Prostate gland (tissue), 2 donors: Measurements from ENCODE around the gene HIGD1A. TPM values are rescaled to one million over a fixed set of nuclear protein-coding genes. Genes with fewer than 3 reads are reported as not detected.
A peak's percentile ranks its signal among the peaks of the same experiment; 100 is the strongest.

ENCODE experiments used
- DNase-seq: peaks from one replicate; pipeline ENCODE4 v3.0.0-alpha.2; 2019; ENCODE audit warnings: low spot score
- H3K27ac ChIP-seq, 2 donors: fragments of 200-600 bp; sonication (generic); 2 replicates each; pipeline ENCODE4 v1.5.1; 2017 to 2019
- H3K27me3 ChIP-seq: fragments of 200-600 bp; sonication (generic); replicated peaks from 2 replicates; pipeline ENCODE4 v1.5.1; 2019; ENCODE audit not compliant: insufficient read depth
- H3K36me3 ChIP-seq, 2 donors: fragments of 200-600 bp; sonication (generic); 1 replicate in 1 of 2; 2 replicates in 1 of 2; pipeline versions ENCODE4 v1.5.1 to v1.8.1; 2017 to 2019
- H3K4me1 ChIP-seq: fragments of 200-600 bp; sonication (generic); replicated peaks from 2 replicates; pipeline ENCODE4 v1.5.1; 2019
- H3K4me3 ChIP-seq, 2 donors: fragments of 200-600 bp; sonication (generic); 2 replicates each; pipeline ENCODE4 v1.5.1; 2017 to 2019
- H3K9me3 ChIP-seq: fragments of 200-600 bp; sonication (generic); 2 replicates; pipeline ENCODE4 v1.5.1; 2017
- CTCF ChIP-seq, 4 experiments: fragments of 200-600 bp in 2 of 4; fragments of 450-650 bp in 2 of 4; sonication (generic) in 2 of 4; IDR thresholded peaks; 1 replicate in 3 of 4; 2 replicates in 1 of 4; pipeline ENCODE4 v1.5.1; 2016 to 2019; ENCODE audit warnings: antibody characterized with exemption in 4 of 4, mild to moderate bottlenecking in 2 of 4, moderate library complexity in 2 of 4
- POLR2A ChIP-seq: fragments of 450-650 bp; IDR thresholded peaks from one replicate; pipeline ENCODE4 v1.6.1; 2016; ENCODE audit warnings: antibody characterized with exemption, mild to moderate bottlenecking
- POLR2AphosphoS5 ChIP-seq: sonication (generic); formaldehyde crosslinking; IDR thresholded peaks from one replicate; pipeline ENCODE4 v1.6.1; 2017; ENCODE audit warnings: antibody characterized with exemption
- WGBS: methylation state at CpG from one replicate; pipeline ENCODE4 v1.1.5; 2018; 5-methylcytosine and 5-hydroxymethylcytosine counted together
- intact Hi-C: fragments of 100-400 bp; cut with DNase I; formaldehyde crosslinking; loops from one replicate; pipeline ENCODE4 v1.14.2; 2022
- total RNA-seq, 2 donors: library from RNA; depleted of rRNA; stranded (reverse); fragments of >200 nt; gene quantifications; one replicate each; pipeline ENCODE4 v1.1.0, GENCODE V29; 2016

Gene HIGD1A
- total RNA-seq, 2 donors from 2014 or later = 91.0 to 135 TPM

GRCh38 chr3:42745776-42746454, 58.4 kb downstream of the HIGD1A start:
- no peak for DNase-seq
- no peaks in the 10 kb centered on the region for H3K9me3 ChIP-seq
- peaks cover 14% of the 10 kb centered on the region for H3K4me1 ChIP-seq
- no peaks in the 10 kb centered on the region for H3K27me3 ChIP-seq
- WGBS = 31% methylated on average over 8 of the region's 8 CpGs
- TF ChIP-seq POLR2AphosphoS5 = no peak
- TF ChIP-seq POLR2A = no peak
- no peak for TF ChIP-seq CTCF (IDR thresholded peaks at IDR 0.05)
- H3K27ac ChIP-seq = peak overlapping the region; percentile 74 to 81
- intact Hi-C loops = loop anchor here (2.0 to 5.0 kb wide), 3 partner anchors 33 to 139 kb away; no protein-coding TSS in a partner anchor
- H3K36me3 ChIP-seq = no peaks in the 10 kb centered on the region
- H3K4me3 ChIP-seq = no peak overlapping the region

- Histone ChIP-seq H3K27ac (peak overlapping the region; percentile 74 to 81), H3K4me3 (no peak overlapping the region), H3K9me3 (no peaks in the 10 kb centered on the region), H3K36me3 (no peaks in the 10 kb centered on the region), H3K4me1 (peaks cover 14% of the 10 kb centered on the region), H3K27me3 (no peaks in the 10 kb centered on the region)
- TF ChIP-seq POLR2AphosphoS5 (no peak), CTCF (IDR thresholded peaks at IDR 0.05) (no peak), POLR2A (no peak)
- 22% methylated on average over 3 of the region's 3 CpGs for WGBS
- intact Hi-C loops = loop anchor here (5.0 kb wide), 1 partner anchor 138 kb away; no protein-coding TSS in a partner anchor
- DNase-seq = no peak
These were observed 59.0 kb downstream of the HIGD1A start for GRCh38 chr3:42745291-42745745.

- no peak overlapping the region for H3K27ac ChIP-seq
- DNase-seq = no peak
These were observed 60.9 kb downstream of the HIGD1A start for GRCh38 chr3:42743204-42743995.

GRCh38 chr3:42742688-42743087, 61.6 kb downstream of the HIGD1A start:
- intact Hi-C loops = loop anchor here (5.0 kb wide), 1 partner anchor 240 kb away; the partner anchor contains the start of gene VIPR1
- no peaks in the 10 kb centered on the region for H3K27me3 ChIP-seq
- WGBS = 92% methylated on average over 9 of the region's 9 CpGs
- DNase-seq = no peak
- no peaks in the 10 kb centered on the region for H3K9me3 ChIP-seq
- no peak overlapping the region for H3K4me3 ChIP-seq
- TF ChIP-seq POLR2A = no peak
- no peak overlapping the region for H3K27ac ChIP-seq
- no peaks in the 10 kb centered on the region for H3K36me3 ChIP-seq
- H3K4me1 ChIP-seq = peaks cover 14% of the 10 kb centered on the region

More at GRCh38 chr3:42743204-42743995, 60.9 kb downstream of the HIGD1A start:
- no peak overlapping the region for H3K4me3 ChIP-seq
- intact Hi-C loops = loop anchor here (5.0 kb wide), 1 partner anchor 241 kb away; the partner anchor contains the start of gene VIPR1
- TF ChIP-seq POLR2AphosphoS5 = no peak
- no peak for TF ChIP-seq CTCF (IDR thresholded peaks at IDR 0.05)
- no peak for TF ChIP-seq POLR2A
- no peaks in the 10 kb centered on the region for H3K36me3 ChIP-seq
- no peaks in the 10 kb centered on the region for H3K9me3 ChIP-seq
- no peaks in the 10 kb centered on the region for H3K27me3 ChIP-seq
- H3K4me1 ChIP-seq = peaks cover 14% of the 10 kb centered on the region
- WGBS = 96% methylated on average over 7 of the region's 7 CpGs

- no peak overlapping the region for H3K27ac ChIP-seq
- H3K27me3 ChIP-seq = no peaks in the 10 kb centered on the region
- H3K36me3 ChIP-seq = no peaks in the 10 kb centered on the region
- TF ChIP-seq POLR2A (no peak), POLR2AphosphoS5 (no peak), CTCF (IDR thresholded peaks at IDR 0.05) (no peak)
- 93% methylated on average over 4 of the region's 4 CpGs for WGBS
- H3K4me1 ChIP-seq = peaks cover 14% of the 10 kb centered on the region
- intact Hi-C loops = loop anchor here (5.0 kb wide), 1 partner anchor 240 kb away; the partner anchor contains the start of gene VIPR1
- H3K9me3 ChIP-seq = no peaks in the 10 kb centered on the region
- H3K4me3 ChIP-seq = no peak overlapping the region
- no peak for DNase-seq
These were observed 62.0 kb downstream of the HIGD1A start for GRCh38 chr3:42742259-42742658.
